HG03196 (cell line): ENCODE measurements around the gene KIAA2012.

Source experiments
- ATAC-seq: cut with Tn5 transposase; IDR thresholded peaks from one replicate; pipeline ENCODE4 v1.9.1; 2021; ENCODE audit not compliant: unreplicated experiment

Gene KIAA2012

GRCh38 chr2:202074324-202074723, 1.3 kb downstream of the KIAA2012 start:
- no peak for ATAC-seq

GRCh38 chr2:202079310-202079709, 6.3 kb downstream of the KIAA2012 start:
- no peak for ATAC-seq

GRCh38 chr2:202084265-202084664, 11.2 kb downstream of the KIAA2012 start:
- ATAC-seq: no peak

- no peak for ATAC-seq
Observed at GRCh38 chr2:202088777-202089176, 15.7 kb downstream of the KIAA2012 start.

GRCh38 chr2:202090530-202090929, 17.5 kb downstream of the KIAA2012 start:
- ATAC-seq: no peak

GRCh38 chr2:202091476-202091875, 18.4 kb downstream of the KIAA2012 start:
- ATAC-seq: no peak

GRCh38 chr2:202094426-202094986, 21.5 kb downstream of the KIAA2012 start:
- no peak for ATAC-seq

- ATAC-seq: no peak
Observed at GRCh38 chr2:202095235-202095634, 22.2 kb downstream of the KIAA2012 start.

- no peak for ATAC-seq
Observed at GRCh38 chr2:202096736-202097135, 23.7 kb downstream of the KIAA2012 start.

- no peak for ATAC-seq
Observed at GRCh38 chr2:202098291-202098690, 25.2 kb downstream of the KIAA2012 start.

GRCh38 chr2:202099515-202099914, 26.5 kb downstream of the KIAA2012 start:
- ATAC-seq: no peak

- no peak for ATAC-seq
Observed at GRCh38 chr2:202100176-202100575, 27.1 kb downstream of the KIAA2012 start.

- ATAC-seq: no peak
Observed at GRCh38 chr2:202101026-202101579, 28.0 kb downstream of the KIAA2012 start.

GRCh38 chr2:202102425-202103000, 29.5 kb downstream of the KIAA2012 start:
- no peak for ATAC-seq

GRCh38 chr2:202104286-202104870, 31.3 kb downstream of the KIAA2012 start:
- no peak for ATAC-seq

- ATAC-seq: no peak
Observed at GRCh38 chr2:202105025-202105424, 32.0 kb downstream of the KIAA2012 start.

- no peak for ATAC-seq
Observed at GRCh38 chr2:202108345-202108744, 35.3 kb downstream of the KIAA2012 start.

- ATAC-seq: no peak
Observed at GRCh38 chr2:202109139-202109736, 36.2 kb downstream of the KIAA2012 start.

- ATAC-seq: no peak
Observed at GRCh38 chr2:202109737-202110184, 36.7 kb downstream of the KIAA2012 start.

GRCh38 chr2:202110491-202110890, 37.4 kb downstream of the KIAA2012 start:
- no peak for ATAC-seq

- ATAC-seq: no peak
Observed at GRCh38 chr2:202112041-202112440, 39.0 kb downstream of the KIAA2012 start.

GRCh38 chr2:202113571-202114142, 40.6 kb downstream of the KIAA2012 start:
- no peak for ATAC-seq
